Stromal cell of bone marrow (primary cell): ENCODE data around the gene MRPL44.
A peak's percentile ranks its signal among the peaks of the same experiment; 100 is the strongest.
"Not testable (repeated sequence)": the region's sequence is repeated elsewhere in the genome, so short reads cannot be mapped to it uniquely, and the experiment has no call there.

ENCODE experiments used
- DNase-seq: peaks from one replicate; pipeline ENCODE4 v3.0.0-alpha.2; 2012; ENCODE audit warnings: low read depth

MRPL44 gene

GRCh38 chr2:223971731-223972130, 14.5 kb downstream of the MRPL44 start:
- no peak for DNase-seq

- DNase-seq: no peak
Observed at GRCh38 chr2:223972656-223973102, 15.4 kb downstream of the MRPL44 start.

- no peak for DNase-seq
Observed at GRCh38 chr2:223973606-223974005, 16.3 kb downstream of the MRPL44 start.

- DNase-seq: no peak
Observed at GRCh38 chr2:223976635-223977226, 19.5 kb downstream of the MRPL44 start.

- no peak for DNase-seq
Observed at GRCh38 chr2:223978451-223978850, 21.2 kb downstream of the MRPL44 start.

- no peak for DNase-seq
Observed at GRCh38 chr2:223979730-223980396, 22.6 kb downstream of the MRPL44 start.

- no peak for DNase-seq
Observed at GRCh38 chr2:223980397-223980735, 23.1 kb downstream of the MRPL44 start.

GRCh38 chr2:223980803-223981202, 23.5 kb downstream of the MRPL44 start:
- no peak for DNase-seq

- no peak for DNase-seq
Observed at GRCh38 chr2:223981241-223981640, 24.0 kb downstream of the MRPL44 start.

GRCh38 chr2:223989206-223989855, 32.1 kb downstream of the MRPL44 start:
- DNase-seq: no peak

- DNase-seq: no peak
Observed at GRCh38 chr2:223989856-223990232, 32.6 kb downstream of the MRPL44 start.

- DNase-seq: no peak
Observed at GRCh38 chr2:223991611-223992010, 34.3 kb downstream of the MRPL44 start.

- DNase-seq: peak; percentile 75
Observed at GRCh38 chr2:223993634-223994232, 36.5 kb downstream of the MRPL44 start.

GRCh38 chr2:223994562-223995162, 37.4 kb downstream of the MRPL44 start:
- DNase-seq: no peak

- peak; percentile 30 for DNase-seq
Observed at GRCh38 chr2:223995569-223995968, 38.3 kb downstream of the MRPL44 start.

GRCh38 chr2:223996391-223996790, 39.1 kb downstream of the MRPL44 start:
- no peak for DNase-seq

GRCh38 chr2:223997938-223998337, 40.7 kb downstream of the MRPL44 start:
- DNase-seq: no peak

GRCh38 chr2:223998948-223999347, 41.7 kb downstream of the MRPL44 start:
- DNase-seq: no peak

- no peak for DNase-seq
Observed at GRCh38 chr2:223999862-224000261, 42.6 kb downstream of the MRPL44 start.

GRCh38 chr2:224000662-224001061, 43.4 kb downstream of the MRPL44 start:
- not testable (repeated sequence) for DNase-seq

GRCh38 chr2:224004105-224004695, 46.9 kb downstream of the MRPL44 start:
- no peak for DNase-seq

- no peak for DNase-seq
Observed at GRCh38 chr2:224008702-224009261, 51.5 kb downstream of the MRPL44 start.
